ENCODE data around the gene GMDS.

- no peak for TF ChIP-seq ZNF337 (CRISPR knock-in tag; IDR thresholded peaks at IDR 0.05; ENCODE audit: borderline replicate concordance, low read depth)
- no peak for TF ChIP-seq POLR2A (IDR thresholded peaks at IDR 0.05; ENCODE audit: insufficient read depth in 1 of 2, low read depth in 2 of 2, low read length in 2 of 2)
- no peak for TF ChIP-seq ZBED4 (CRISPR knock-in tag; IDR thresholded peaks at IDR 0.05; ENCODE audit: borderline replicate concordance)
- no peak for TF ChIP-seq ARID5B (CRISPR knock-in tag; IDR thresholded peaks at IDR 0.05)
- no peak for TF ChIP-seq ZUFSP (CRISPR knock-in tag; IDR thresholded peaks at IDR 0.05; ENCODE audit: borderline replicate concordance)
- no peak for TF ChIP-seq FOXK2 (IDR thresholded peaks at IDR 0.05)
- TF ChIP-seq FOSL1 (CRISPR knock-in tag; IDR thresholded peaks at IDR 0.05; ENCODE audit: borderline replicate concordance): no peak
- TF ChIP-seq CBX5 (CRISPR knock-in tag; IDR thresholded peaks at IDR 0.05; ENCODE audit: borderline replicate concordance): no peak
- no peak for TF ChIP-seq ZNF552 (CRISPR knock-in tag; IDR thresholded peaks at IDR 0.05; ENCODE audit: borderline replicate concordance)
- TF ChIP-seq ZNF674 (CRISPR knock-in tag; IDR thresholded peaks at IDR 0.05; ENCODE audit: low read depth): no peak
Measured at GRCh38 chr6:1621070-1621701, 624.2 kb downstream of the GMDS start.
